ENCODE data around the gene LTBP1. TPM values are rescaled to one million over a fixed set of nuclear protein-coding genes. Genes with fewer than 3 reads are reported as not detected.
A peak's percentile ranks its signal among the peaks of the same experiment; 100 is the strongest.

The LTBP1 gene
- total and polyA plus RNA-seq, 2 of the 13 experiments (the other 11 are each of a cell fraction or from before 2014, with no cell fraction given), result 0.12 to 0.22 TPM

DNA sequence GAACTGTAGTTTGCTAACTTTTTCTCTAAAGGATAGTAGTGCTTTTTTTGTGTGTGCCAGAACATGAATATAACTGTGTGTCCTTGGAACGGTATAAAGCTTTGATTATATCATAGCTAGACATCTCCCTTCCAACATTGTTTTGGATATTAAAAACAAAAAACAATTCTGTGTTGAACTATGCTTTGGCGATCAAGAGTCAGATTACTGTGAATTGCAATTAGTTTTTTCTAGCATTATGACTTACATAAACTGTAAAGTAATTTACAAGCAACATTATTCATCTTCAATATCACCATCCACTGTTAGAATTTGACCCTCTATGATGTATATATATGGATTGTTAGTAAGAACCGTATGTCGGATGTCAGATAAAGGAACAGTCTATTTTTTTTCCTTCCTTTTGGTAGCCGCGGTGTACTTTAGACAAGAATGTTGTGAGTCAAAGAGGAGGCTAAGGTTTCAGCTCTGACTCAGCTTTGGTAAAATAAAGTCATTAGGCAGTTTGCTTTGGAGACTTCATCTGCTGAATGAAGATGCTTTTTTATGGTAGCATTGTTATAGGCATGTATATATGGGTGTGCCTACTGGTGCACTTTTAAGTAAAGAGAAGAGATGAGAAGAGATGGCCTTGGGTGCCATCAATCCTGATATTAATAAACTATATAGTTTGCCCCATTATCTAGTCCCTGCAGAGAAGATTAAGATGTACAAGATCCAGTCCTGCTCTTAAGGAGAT is 76.4 kb downstream of the LTBP1 start:
- no peak overlapping the region for H3K4me2 ChIP-seq (ENCODE audit: low read depth, low read length)
- no peak for FAIRE-seq
- BruUV-seq (replicated peaks), result no TSS peak

DNA sequence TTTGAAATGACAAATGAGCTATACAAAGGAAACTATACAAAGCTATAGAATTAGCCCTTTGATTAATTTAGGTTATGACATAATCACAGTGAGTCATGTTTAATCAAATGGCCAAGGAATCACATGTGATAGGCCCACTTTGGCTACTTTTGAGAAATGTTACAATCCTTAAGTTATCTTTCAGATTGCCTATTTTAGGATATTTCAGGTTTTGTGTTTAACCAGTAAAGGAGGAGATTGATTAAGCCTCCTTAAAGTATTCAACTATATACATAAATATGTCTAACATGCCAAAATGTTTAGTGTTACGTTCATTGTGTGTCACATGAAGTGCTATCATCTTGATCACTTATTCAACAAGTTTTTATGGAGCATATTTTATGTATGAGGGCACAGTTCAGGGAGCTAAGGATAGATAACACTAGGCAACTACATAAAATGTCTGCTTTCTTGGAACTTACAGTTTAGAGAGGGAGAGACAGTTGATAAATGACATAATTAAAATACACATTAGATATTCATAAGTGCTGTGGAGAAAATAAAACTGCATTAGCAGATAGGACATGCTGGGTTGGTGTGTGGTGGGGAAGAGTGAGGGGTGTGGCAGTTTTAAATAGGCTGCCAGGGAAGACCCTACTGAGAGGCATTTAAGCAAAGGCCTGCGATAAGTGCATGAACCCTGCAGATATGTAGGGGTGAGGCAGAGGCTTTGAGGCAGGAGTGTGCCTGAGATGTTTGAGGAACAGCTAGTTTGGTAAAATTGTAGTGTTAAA is 77.2 kb downstream of the LTBP1 start:
- ChIA-PET CTCF (ENCODE audit: low intra/inter-chr PET ratio, low total read pairs) (no interaction called here), POLR2A (no interaction called here)
- peaks cover 4% of the 10 kb centered on the region for H3K9me3 ChIP-seq (ENCODE audit: low read length)
- H4K20me1 ChIP-seq (ENCODE audit: insufficient read depth, low read length), result no peaks in the 10 kb centered on the region
- FAIRE-seq, result no peak
- DNase-seq (ENCODE audit: low spot score), result no peak
- in situ Hi-C loops (cut with HindIII; ENCODE audit: extremely low pct_ligation_motif_present, low pct_unique_long_range_greater_than_20kb) (no loop called here), intact Hi-C loops (cut with micrococcal nuclease; ENCODE audit: unreplicated experiment) (no loop called here)
- H3K4me3 ChIP-seq (replicated peaks in 1 of 3; ENCODE audit: insufficient read depth in 1 of 3, low read depth in 2 of 3, low read length in 3 of 3), result no peak overlapping the region
- H2AFZ ChIP-seq (ENCODE audit: low read length), result no peak overlapping the region
- no peaks in the 10 kb centered on the region for H3K79me2 ChIP-seq (ENCODE audit: insufficient read depth, low read length)
- WGBS (ENCODE audit: low lambda C conversion rate), result 52% methylated on average over 2 of the region's 2 CpGs
- no peak for ATAC-seq
- H3K4me2 ChIP-seq (ENCODE audit: low read depth, low read length), result no peak overlapping the region
- H3K4me1 ChIP-seq (ENCODE audit: insufficient read depth, low read length), result no peaks in the 10 kb centered on the region
- no TSS peak for BruUV-seq (replicated peaks)
- H3K9ac ChIP-seq (ENCODE audit: insufficient read depth, low read depth, low read length), result no peak overlapping the region
- H3K36me3 ChIP-seq (replicated peaks in 1 of 2; ENCODE audit: control insufficient read depth in 1 of 2, insufficient read depth in 2 of 2, low read length in 2 of 2), result no peaks in the 10 kb centered on the region
- no peak overlapping the region for H3K27ac ChIP-seq (ENCODE audit: extremely low read length, insufficient read depth, low read length)
- H3K27me3 ChIP-seq (ENCODE audit: control insufficient read depth in 1 of 2, insufficient read depth in 2 of 2, low read length in 2 of 2), result no peaks in the 10 kb centered on the region; a peak in 1 of 5 replicates
- TF ChIP-seq EZH2 (conservative IDR thresholded peaks at IDR 0.05; ENCODE audit: low read depth, low read length), result no peak
- no peak for TF ChIP-seq ZNF652 (CRISPR knock-in tag; IDR thresholded peaks at IDR 0.05; ENCODE audit: borderline replicate concordance, low read depth)
- TF ChIP-seq, protein P1, sequence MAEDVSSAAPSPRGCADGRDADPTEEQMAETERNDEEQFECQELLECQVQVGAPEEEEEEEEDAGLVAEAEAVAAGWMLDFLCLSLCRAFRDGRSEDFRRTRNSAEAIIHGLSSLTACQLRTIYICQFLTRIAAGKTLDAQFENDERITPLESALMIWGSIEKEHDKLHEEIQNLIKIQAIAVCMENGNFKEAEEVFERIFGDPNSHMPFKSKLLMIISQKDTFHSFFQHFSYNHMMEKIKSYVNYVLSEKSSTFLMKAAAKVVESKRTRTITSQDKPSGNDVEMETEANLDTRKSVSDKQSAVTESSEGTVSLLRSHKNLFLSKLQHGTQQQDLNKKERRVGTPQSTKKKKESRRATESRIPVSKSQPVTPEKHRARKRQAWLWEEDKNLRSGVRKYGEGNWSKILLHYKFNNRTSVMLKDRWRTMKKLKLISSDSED (CRISPR knock-in tag; IDR thresholded peaks at IDR 0.05), result no peak
- TF ChIP-seq KDM3A (CRISPR knock-in tag; IDR thresholded peaks at IDR 0.05; ENCODE audit: low read depth), result no peak
- no peak for TF ChIP-seq ZNF12 (CRISPR knock-in tag; IDR thresholded peaks at IDR 0.05)
- no peak for TF ChIP-seq ZKSCAN8 (CRISPR knock-in tag; IDR thresholded peaks at IDR 0.05; ENCODE audit: borderline replicate concordance)
- TF ChIP-seq AHR (CRISPR knock-in tag; IDR thresholded peaks at IDR 0.05), result no peak
- no peak for TF ChIP-seq SRF (IDR thresholded peaks at IDR 0.05; ENCODE audit: low read depth, low read length)
- TF ChIP-seq, protein P2, sequence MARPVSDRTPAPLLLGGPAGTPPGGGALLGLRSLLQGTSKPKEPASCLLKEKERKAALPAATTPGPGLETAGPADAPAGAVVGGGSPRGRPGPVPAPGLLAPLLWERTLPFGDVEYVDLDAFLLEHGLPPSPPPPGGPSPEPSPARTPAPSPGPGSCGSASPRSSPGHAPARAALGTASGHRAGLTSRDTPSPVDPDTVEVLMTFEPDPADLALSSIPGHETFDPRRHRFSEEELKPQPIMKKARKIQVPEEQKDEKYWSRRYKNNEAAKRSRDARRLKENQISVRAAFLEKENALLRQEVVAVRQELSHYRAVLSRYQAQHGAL (CRISPR knock-in tag; IDR thresholded peaks at IDR 0.05; ENCODE audit: not compliant biosample characterization), result no peak
- TF ChIP-seq SAP130 (CRISPR knock-in tag; IDR thresholded peaks at IDR 0.05; ENCODE audit: low read depth), result no peak
- TF ChIP-seq ZNF768 (CRISPR knock-in tag; IDR thresholded peaks at IDR 0.05), result no peak
- TF ChIP-seq CENPT (CRISPR knock-in tag; IDR thresholded peaks at IDR 0.05; ENCODE audit: low read depth), result no peak
- TF ChIP-seq RAD21 (CRISPR knock-in tag; IDR thresholded peaks at IDR 0.05), result no peak
- no peak for TF ChIP-seq ZMYM2 (CRISPR knock-in tag; IDR thresholded peaks at IDR 0.05)

More for the DNA sequence above, 76.4 kb downstream of the LTBP1 start:
- Histone ChIP-seq H4K20me1 (ENCODE audit: insufficient read depth, low read length) (no peaks in the 10 kb centered on the region), H3K9ac (ENCODE audit: insufficient read depth, low read depth, low read length) (no peak overlapping the region), H3K27me3 (ENCODE audit: control insufficient read depth in 1 of 2, insufficient read depth in 2 of 2, low read length in 2 of 2) (no peaks in the 10 kb centered on the region; a peak in 1 of 5 replicates), H3K4me1 (ENCODE audit: insufficient read depth, low read length) (no peaks in the 10 kb centered on the region), H3K9me3 (ENCODE audit: low read length) (peaks cover 4% of the 10 kb centered on the region), H3K79me2 (ENCODE audit: insufficient read depth, low read length) (no peaks in the 10 kb centered on the region), H3K27ac (ENCODE audit: extremely low read length, insufficient read depth, low read length) (no peak overlapping the region), H3K4me3 (replicated peaks in 1 of 3; ENCODE audit: insufficient read depth in 1 of 3, low read depth in 2 of 3, low read length in 3 of 3) (no peak overlapping the region), H2AFZ (ENCODE audit: low read length) (no peak overlapping the region), H3K36me3 (replicated peaks in 1 of 2; ENCODE audit: control insufficient read depth in 1 of 2, insufficient read depth in 2 of 2, low read length in 2 of 2) (no peaks in the 10 kb centered on the region)
- POLR2A ChIA-PET, result no interaction called here
- no peak for TF ChIP-seq YEATS4 (CRISPR knock-in tag; IDR thresholded peaks at IDR 0.05; ENCODE audit: borderline replicate concordance)
- 0 out of 2 replicates have a peak, but pooled peaks have one; percentile 36 for TF ChIP-seq FOSL2 (CRISPR knock-in tag; IDR thresholded peaks at IDR 0.05)
- TF ChIP-seq PAWR (CRISPR knock-in tag; IDR thresholded peaks at IDR 0.05; ENCODE audit: borderline replicate concordance), result no peak
- no peak for TF ChIP-seq ZNF296 (CRISPR knock-in tag; conservative IDR thresholded peaks at IDR 0.05)
- TF ChIP-seq HDAC6 (IDR thresholded peaks at IDR 0.05; ENCODE audit: low read depth, low read length), result no peak
- TF ChIP-seq TEAD3 (CRISPR knock-in tag; optimal IDR thresholded peaks at IDR 0.05; ENCODE audit: borderline replicate concordance), result peak; percentile 14
- TF ChIP-seq FOXA3 (CRISPR knock-in tag; IDR thresholded peaks at IDR 0.05), result no peak
- no peak for TF ChIP-seq ZNF589 (CRISPR knock-in tag; conservative IDR thresholded peaks at IDR 0.05)
- WGBS (ENCODE audit: low lambda C conversion rate), result 9% methylated on average over 6 of the region's 6 CpGs
- CTCF ChIA-PET (ENCODE audit: low intra/inter-chr PET ratio, low total read pairs), result no interaction called here
- intact Hi-C loops (cut with micrococcal nuclease; ENCODE audit: unreplicated experiment) (no loop called here), in situ Hi-C loops (cut with HindIII; ENCODE audit: extremely low pct_ligation_motif_present, low pct_unique_long_range_greater_than_20kb) (no loop called here)
- DNase-seq (ENCODE audit: low spot score) (peak; percentile 63), ATAC-seq (peak; percentile 33; the same call in 2 of the 3 replicates)

Measured in HepG2 (cell line).